Measurements from ENCODE around the gene CSF1.
"Not testable (repeated sequence)": the region's sequence is repeated elsewhere in the genome, so short reads cannot be mapped to it uniquely, and the experiment has no call there.

The CSF1 gene

GRCh38 chr1:109918671-109919070 is 8.0 kb downstream of the CSF1 start:
- FAIRE-seq: no peak
- no peak for DNase-seq (ENCODE audit: low spot score)

- FAIRE-seq (no peak), DNase-seq (ENCODE audit: low spot score) (no peak)
Observed at GRCh38 chr1:109919303-109919702, 8.7 kb downstream of the CSF1 start.

- not testable (repeated sequence) for FAIRE-seq; DNase-seq (ENCODE audit: low spot score)
Observed at GRCh38 chr1:109920391-109920790, 9.7 kb downstream of the CSF1 start.

GRCh38 chr1:109922326-109922725 is 11.7 kb downstream of the CSF1 start:
- DNase-seq (ENCODE audit: low spot score) (no peak), FAIRE-seq (no peak)

- DNase-seq (ENCODE audit: low spot score) (no peak), FAIRE-seq (no peak)
Observed at GRCh38 chr1:109923131-109923945, 12.7 kb downstream of the CSF1 start.

GRCh38 chr1:109923946-109924275 is 13.3 kb downstream of the CSF1 start:
- FAIRE-seq (no peak), DNase-seq (ENCODE audit: low spot score) (no peak)

- no peak for FAIRE-seq
- no peak for DNase-seq (ENCODE audit: low spot score)
Observed at GRCh38 chr1:109924316-109924715, 13.7 kb downstream of the CSF1 start.

GRCh38 chr1:109925159-109925990 is 14.7 kb downstream of the CSF1 start:
- no peak for FAIRE-seq
- DNase-seq (ENCODE audit: low spot score): no peak

GRCh38 chr1:109926662-109927300 is 16.1 kb downstream of the CSF1 start:
- peak; percentile 97 for FAIRE-seq
- peak; percentile 97 for DNase-seq (ENCODE audit: low spot score)

- FAIRE-seq (no peak), DNase-seq (ENCODE audit: low spot score) (no peak)
Observed at GRCh38 chr1:109927356-109927755, 16.7 kb downstream of the CSF1 start.

- DNase-seq (ENCODE audit: low spot score) (peak; percentile 96), FAIRE-seq (peak; percentile 96)
Observed at GRCh38 chr1:109927911-109928321, 17.3 kb downstream of the CSF1 start.

GRCh38 chr1:109928591-109929111 is 18.0 kb downstream of the CSF1 start:
- DNase-seq (ENCODE audit: low spot score) (peak; percentile 96), FAIRE-seq (peak; percentile 91)

GRCh38 chr1:109929170-109929569 is 18.5 kb downstream of the CSF1 start:
- no peak for FAIRE-seq
- no peak for DNase-seq (ENCODE audit: low spot score)

GRCh38 chr1:109929588-109930251 is 19.1 kb downstream of the CSF1 start:
- FAIRE-seq (no peak), DNase-seq (ENCODE audit: low spot score) (no peak)

GRCh38 chr1:109930252-109930993 is 19.8 kb downstream of the CSF1 start:
- FAIRE-seq: no peak
- DNase-seq (ENCODE audit: low spot score): no peak

GRCh38 chr1:109931189-109931731 is 20.6 kb downstream of the CSF1 start:
- peak; percentile 71 for DNase-seq (ENCODE audit: low spot score)
- FAIRE-seq: peak; percentile 79

GRCh38 chr1:109931911-109932636 is 21.4 kb downstream of the CSF1 start:
- DNase-seq (ENCODE audit: low spot score) (no peak), FAIRE-seq (no peak)

GRCh38 chr1:109932679-109933078 is 22.0 kb downstream of the CSF1 start:
- FAIRE-seq: no peak
- DNase-seq (ENCODE audit: low spot score): no peak

GRCh38 chr1:109933856-109934711 is 23.4 kb downstream of the CSF1 start:
- DNase-seq (ENCODE audit: low spot score) (peak; percentile 98), FAIRE-seq (peak; percentile 93)

Data from RCC 7860 (cell line).